Measurements from ENCODE around the gene C1orf141.

GRCh38 chr1:67159233-67159632 is 24.5 kb upstream of the C1orf141 start:
- TF ChIP-seq CTCF (IDR thresholded peaks at IDR 0.05; ENCODE audit: low read depth, low read length, missing input control) (no peak), JUND (IDR thresholded peaks at IDR 0.05) (no peak), REST (IDR thresholded peaks at IDR 0.05) (no peak), RAD21 (IDR thresholded peaks at IDR 0.05) (no peak), SP1 (IDR thresholded peaks at IDR 0.05) (no peak), RXRA (IDR thresholded peaks at IDR 0.05) (no peak)

Measured in liver (tissue), 3 donors.